ENCODE data around the gene C9.

DNA sequence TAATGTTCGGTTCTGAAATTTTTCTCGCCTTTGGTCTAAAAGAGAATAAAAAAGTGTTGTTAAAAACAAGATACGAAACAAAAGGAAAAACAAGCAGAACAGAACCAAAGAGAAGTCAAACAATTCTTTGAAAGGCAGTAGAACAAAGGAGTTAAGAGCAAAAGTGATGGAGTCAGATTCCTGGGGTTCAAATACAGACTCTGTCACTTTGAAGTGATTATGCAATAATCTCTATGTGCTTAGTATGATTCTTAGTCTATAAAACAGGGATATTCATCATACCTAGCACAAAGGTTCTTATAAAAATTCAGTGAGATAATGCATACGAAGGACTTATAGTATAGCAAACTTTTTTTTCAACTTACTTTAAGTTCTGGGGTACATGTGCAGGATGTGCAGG lies 48.3 kb downstream of the C9 start:
- TF ChIP-seq CHD1 (IDR thresholded peaks at IDR 0.05; ENCODE audit: low read depth, low read length) (no peak), SMC3 (IDR thresholded peaks at IDR 0.05; ENCODE audit: low read depth, low read length) (no peak), RCOR1 (IDR thresholded peaks at IDR 0.05; ENCODE audit: insufficient replicate concordance, low read length) (no peak), BHLHE40 (IDR thresholded peaks at IDR 0.05; ENCODE audit: low read depth, low read length) (no peak), MAZ (IDR thresholded peaks at IDR 0.05; ENCODE audit: borderline replicate concordance, low read depth, low read length) (no peak), POLR2A (IDR thresholded peaks at IDR 0.05; ENCODE audit: low read depth, low read length) (no peak), MAFK (IDR thresholded peaks at IDR 0.05; ENCODE audit: low read depth, low read length) (no peak)
- TF ChIP-seq, protein P1, sequence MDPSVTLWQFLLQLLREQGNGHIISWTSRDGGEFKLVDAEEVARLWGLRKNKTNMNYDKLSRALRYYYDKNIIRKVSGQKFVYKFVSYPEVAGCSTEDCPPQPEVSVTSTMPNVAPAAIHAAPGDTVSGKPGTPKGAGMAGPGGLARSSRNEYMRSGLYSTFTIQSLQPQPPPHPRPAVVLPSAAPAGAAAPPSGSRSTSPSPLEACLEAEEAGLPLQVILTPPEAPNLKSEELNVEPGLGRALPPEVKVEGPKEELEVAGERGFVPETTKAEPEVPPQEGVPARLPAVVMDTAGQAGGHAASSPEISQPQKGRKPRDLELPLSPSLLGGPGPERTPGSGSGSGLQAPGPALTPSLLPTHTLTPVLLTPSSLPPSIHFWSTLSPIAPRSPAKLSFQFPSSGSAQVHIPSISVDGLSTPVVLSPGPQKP (IDR thresholded peaks at IDR 0.05; ENCODE audit: borderline replicate concordance, low read depth, low read length): no peak
- TF ChIP-seq, protein P2, sequence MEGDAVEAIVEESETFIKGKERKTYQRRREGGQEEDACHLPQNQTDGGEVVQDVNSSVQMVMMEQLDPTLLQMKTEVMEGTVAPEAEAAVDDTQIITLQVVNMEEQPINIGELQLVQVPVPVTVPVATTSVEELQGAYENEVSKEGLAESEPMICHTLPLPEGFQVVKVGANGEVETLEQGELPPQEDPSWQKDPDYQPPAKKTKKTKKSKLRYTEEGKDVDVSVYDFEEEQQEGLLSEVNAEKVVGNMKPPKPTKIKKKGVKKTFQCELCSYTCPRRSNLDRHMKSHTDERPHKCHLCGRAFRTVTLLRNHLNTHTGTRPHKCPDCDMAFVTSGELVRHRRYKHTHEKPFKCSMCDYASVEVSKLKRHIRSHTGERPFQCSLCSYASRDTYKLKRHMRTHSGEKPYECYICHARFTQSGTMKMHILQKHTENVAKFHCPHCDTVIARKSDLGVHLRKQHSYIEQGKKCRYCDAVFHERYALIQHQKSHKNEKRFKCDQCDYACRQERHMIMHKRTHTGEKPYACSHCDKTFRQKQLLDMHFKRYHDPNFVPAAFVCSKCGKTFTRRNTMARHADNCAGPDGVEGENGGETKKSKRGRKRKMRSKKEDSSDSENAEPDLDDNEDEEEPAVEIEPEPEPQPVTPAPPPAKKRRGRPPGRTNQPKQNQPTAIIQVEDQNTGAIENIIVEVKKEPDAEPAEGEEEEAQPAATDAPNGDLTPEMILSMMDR (conservative IDR thresholded peaks at IDR 0.05; ENCODE audit: low read depth, low read length): no peak
